HuH-7.5 (cell line): ENCODE data around the gene PDGFB.

Experiments
- DNase-seq: peaks from one replicate; pipeline ENCODE4 v3.0.0; 2011; ENCODE audit warnings: low spot score

PDGFB gene

GRCh38 chr22:39239561-39240423 is 5.0 kb downstream of the PDGFB start:
- DNase-seq = no peak

GRCh38 chr22:39238966-39239505 is 5.7 kb downstream of the PDGFB start:
- DNase-seq = no peak

- no peak for DNase-seq
Measured at GRCh38 chr22:39238561-39238960, 6.2 kb downstream of the PDGFB start.

- DNase-seq = no peak
Measured at GRCh38 chr22:39238101-39238466, 6.7 kb downstream of the PDGFB start.

- DNase-seq = no peak
Measured at GRCh38 chr22:39237318-39238100, 7.3 kb downstream of the PDGFB start.

GRCh38 chr22:39236321-39237317 is 8.2 kb downstream of the PDGFB start:
- DNase-seq = no peak

- DNase-seq = no peak
Measured at GRCh38 chr22:39234867-39235687, 9.7 kb downstream of the PDGFB start.

GRCh38 chr22:39234472-39234787 is 10.4 kb downstream of the PDGFB start:
- no peak for DNase-seq

GRCh38 chr22:39233710-39234471 is 10.9 kb downstream of the PDGFB start:
- DNase-seq = no peak

GRCh38 chr22:39232806-39233709 is 11.7 kb downstream of the PDGFB start:
- no peak for DNase-seq

- no peak for DNase-seq
Measured at GRCh38 chr22:39232246-39232645, 12.5 kb downstream of the PDGFB start.

- no peak for DNase-seq
Measured at GRCh38 chr22:39231197-39231950, 13.4 kb downstream of the PDGFB start.

- DNase-seq = no peak
Measured at GRCh38 chr22:39230261-39231196, 14.3 kb downstream of the PDGFB start.

- DNase-seq = no peak
Measured at GRCh38 chr22:39229688-39230260, 15.0 kb downstream of the PDGFB start.

GRCh38 chr22:39229075-39229474 is 15.7 kb downstream of the PDGFB start:
- DNase-seq = no peak

GRCh38 chr22:39227542-39228272 is 17.1 kb downstream of the PDGFB start:
- no peak for DNase-seq
